Muscle of leg (tissue), 11 donors: ENCODE data around the gene PLAC8. TPM values are rescaled to one million over a fixed set of nuclear protein-coding genes. Genes with fewer than 3 reads are reported as not detected.
"Not testable (repeated sequence)": the region's sequence is repeated elsewhere in the genome, so short reads cannot be mapped to it uniquely, and the experiment has no call there.

Source experiments
- DNase-seq: peaks from one replicate; pipeline ENCODE4 v3.0.0; 2013
- H3K27ac ChIP-seq: one replicate; pipeline ENCODE4 v1.5.1; 2013; ENCODE audit warnings: mild to moderate bottlenecking, low read length, control low read depth
- H3K27me3 ChIP-seq: one replicate; pipeline ENCODE4 v1.6.1; 2013; ENCODE audit warnings: low read length; ENCODE audit not compliant: control insufficient read depth, insufficient read depth
- H3K36me3 ChIP-seq: one replicate; pipeline ENCODE4 v1.6.1; 2013; ENCODE audit warnings: low read length; ENCODE audit not compliant: control insufficient read depth, insufficient read depth
- H3K4me1 ChIP-seq: one replicate; pipeline ENCODE4 v1.6.1; 2013; ENCODE audit warnings: low read length; ENCODE audit not compliant: control insufficient read depth, insufficient read depth
- H3K4me3 ChIP-seq: one replicate; pipeline ENCODE4 v1.5.1; 2013; ENCODE audit warnings: low read length, control low read depth
- H3K9me3 ChIP-seq: replicated peaks from 2 replicates; pipeline ENCODE4 v1.6.1; 2013; ENCODE audit warnings: low read depth, low read length; ENCODE audit not compliant: control insufficient read depth
- WGBS: methylation state at CpG from one replicate; pipeline ENCODE4 v1.1.5; 2013; ENCODE audit warnings: missing lambda C conversion rate; ENCODE audit not compliant: insufficient coverage; 5-methylcytosine and 5-hydroxymethylcytosine counted together
- polyA plus RNA-seq, 8 donors: library from polyadenylated mRNA; unstranded; fragments of 120-200 nt; gene quantifications; one replicate each; pipeline versions ENCODE4 v1.2.1 to v1.2.3, GENCODE V29; 2013; ENCODE audit warnings: inconsistent platforms in 1 of 8, low replicate concordance in 1 of 8; ENCODE audit not compliant: insufficient read length in 8 of 8, insufficient read depth in 1 of 8
- total RNA-seq: library from RNA; stranded (reverse); fragments of 120-200 nt; gene quantifications from one replicate; pipeline ENCODE4 v1.2.4, GENCODE V29; 2013

Gene PLAC8
- total and polyA plus RNA-seq, 9 donors, result 0.84 to 8.1 (median 1.8) TPM

DNA sequence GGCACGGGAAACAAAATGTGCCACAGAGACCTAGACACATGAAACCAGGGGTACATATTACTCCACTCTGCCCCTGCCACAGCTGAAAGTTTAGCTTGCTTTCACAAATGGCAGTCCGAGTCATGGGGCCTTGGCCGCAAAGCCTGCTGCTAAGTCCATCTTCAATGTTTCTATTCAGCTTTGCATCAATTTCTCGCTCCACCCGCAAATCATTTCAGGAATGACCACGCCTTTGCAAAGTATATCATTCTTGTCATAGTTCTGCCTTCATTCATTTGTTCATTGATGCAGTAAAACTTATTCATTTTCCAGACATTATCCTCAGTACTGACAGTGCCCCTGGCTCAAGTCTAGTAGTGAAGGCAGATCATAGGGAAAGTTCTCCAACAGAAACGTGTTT, 9.5 kb downstream of the PLAC8 start:
- Histone ChIP-seq H3K9me3 (no peaks in the 10 kb centered on the region), H3K36me3 (no peaks in the 10 kb centered on the region), H3K4me1 (peaks cover 3% of the 10 kb centered on the region), H3K27ac (no peak overlapping the region), H3K27me3 (peaks cover 8% of the 10 kb centered on the region), H3K4me3 (no peak overlapping the region)
- DNase-seq, result no peak
- WGBS, result 86% methylated on average over 7 of the region's 7 CpGs

DNA sequence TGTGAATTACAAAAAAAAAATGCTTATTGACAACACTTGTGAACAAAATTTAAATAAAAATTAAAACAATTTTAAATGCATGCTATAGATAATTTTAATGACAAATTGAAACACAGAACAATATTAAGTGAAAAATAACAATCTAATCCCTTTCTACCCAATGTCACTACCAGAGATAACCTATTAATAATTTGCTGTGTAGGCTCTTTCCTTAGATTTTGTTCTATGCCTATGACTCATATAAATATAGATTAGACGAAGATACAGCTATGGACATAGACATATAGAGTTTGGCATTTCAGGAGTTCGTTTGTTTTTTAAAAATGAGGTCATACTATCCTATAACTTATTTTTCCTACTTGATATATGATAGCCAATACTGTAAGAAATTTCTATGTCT, 18.1 kb downstream of the PLAC8 start:
- peaks cover 5% of the 10 kb centered on the region for H3K27me3 ChIP-seq
- no CpG with 5 or more reads among the region's 2 CpGs for WGBS
- no peaks in the 10 kb centered on the region for H3K4me1 ChIP-seq
- DNase-seq, result no peak
- H3K27ac ChIP-seq, result no peak overlapping the region
- H3K4me3 ChIP-seq, result no peak overlapping the region
- no peaks in the 10 kb centered on the region for H3K9me3 ChIP-seq
- no peaks in the 10 kb centered on the region for H3K36me3 ChIP-seq

DNA sequence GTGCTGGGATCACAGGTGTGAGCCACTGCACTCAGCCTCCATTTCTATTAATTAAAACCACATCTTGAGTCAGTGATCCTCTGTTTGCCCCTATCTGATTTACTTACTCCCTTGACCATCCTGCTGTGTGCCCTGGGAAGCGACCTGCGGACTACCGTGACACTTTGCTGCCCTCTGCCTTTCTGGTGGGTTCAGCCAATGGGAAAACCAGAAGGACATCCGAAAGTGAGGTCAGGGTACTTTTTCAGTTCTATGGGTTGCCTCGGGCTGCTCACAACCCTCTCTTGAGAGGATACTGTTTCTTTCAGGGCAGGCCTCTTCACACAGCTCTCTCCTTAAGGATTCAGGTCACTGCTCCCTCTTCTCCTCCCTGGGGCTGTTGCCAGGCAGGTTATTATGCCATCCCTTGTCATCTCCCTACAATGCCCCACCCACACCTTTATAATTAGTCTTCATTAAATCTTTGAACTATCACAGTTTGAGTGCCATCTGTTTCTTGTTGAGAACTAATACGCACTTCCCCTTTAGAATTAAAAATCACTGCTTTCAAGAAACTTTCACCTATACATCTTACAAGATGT, 21.4 kb downstream of the PLAC8 start:
- WGBS, result 27% methylated on average over 5 of the region's 6 CpGs
- DNase-seq, result no peak
- H3K36me3 ChIP-seq, result no peaks in the 10 kb centered on the region
- H3K4me3 ChIP-seq, result no peak overlapping the region
- no peaks in the 10 kb centered on the region for H3K4me1 ChIP-seq
- no peaks in the 10 kb centered on the region for H3K9me3 ChIP-seq
- peaks cover 5% of the 10 kb centered on the region for H3K27me3 ChIP-seq
- H3K27ac ChIP-seq, result no peak overlapping the region

DNA sequence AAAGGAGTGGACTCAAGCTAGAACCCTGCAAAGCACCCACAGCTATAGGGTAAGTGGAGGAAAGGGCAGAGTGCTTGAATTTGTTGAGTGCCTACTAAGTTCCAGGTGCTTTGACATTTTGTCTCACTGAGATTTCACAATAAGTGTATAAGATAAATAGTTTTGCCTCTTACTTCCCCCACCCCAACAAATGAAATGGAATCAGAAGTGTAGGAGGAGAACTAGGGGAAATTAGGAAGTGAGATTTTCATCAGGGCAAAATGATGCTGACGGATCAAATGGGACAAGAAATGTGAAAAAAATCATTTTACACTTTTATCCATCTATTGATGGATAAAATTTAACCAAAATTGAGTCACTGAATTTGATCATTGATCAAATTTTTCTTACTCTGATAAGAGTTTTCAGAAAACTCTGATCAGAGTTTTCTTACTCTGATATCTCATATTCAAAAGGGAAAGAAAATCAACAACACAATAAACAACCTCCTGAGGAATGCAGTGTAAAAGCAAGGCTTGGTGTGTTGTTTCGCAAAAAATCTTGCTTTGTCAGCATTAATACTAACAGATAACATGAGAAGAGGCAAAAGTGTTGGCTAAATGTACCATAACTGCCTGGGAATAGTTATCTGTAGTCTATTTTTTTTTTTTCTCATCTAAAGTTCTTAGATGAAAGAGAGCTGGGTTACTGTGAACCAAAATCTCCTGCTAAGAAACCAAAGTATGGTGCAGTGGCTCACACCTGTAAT, 24.9 kb downstream of the PLAC8 start:
- no peaks in the 10 kb centered on the region for H3K4me1 ChIP-seq
- peaks cover 5% of the 10 kb centered on the region for H3K27me3 ChIP-seq
- no peaks in the 10 kb centered on the region for H3K9me3 ChIP-seq
- no peak overlapping the region for H3K27ac ChIP-seq
- no CpG with 5 or more reads among the region's 2 CpGs for WGBS
- DNase-seq, result no peak
- no peak overlapping the region for H3K4me3 ChIP-seq
- H3K36me3 ChIP-seq, result no peaks in the 10 kb centered on the region

DNA sequence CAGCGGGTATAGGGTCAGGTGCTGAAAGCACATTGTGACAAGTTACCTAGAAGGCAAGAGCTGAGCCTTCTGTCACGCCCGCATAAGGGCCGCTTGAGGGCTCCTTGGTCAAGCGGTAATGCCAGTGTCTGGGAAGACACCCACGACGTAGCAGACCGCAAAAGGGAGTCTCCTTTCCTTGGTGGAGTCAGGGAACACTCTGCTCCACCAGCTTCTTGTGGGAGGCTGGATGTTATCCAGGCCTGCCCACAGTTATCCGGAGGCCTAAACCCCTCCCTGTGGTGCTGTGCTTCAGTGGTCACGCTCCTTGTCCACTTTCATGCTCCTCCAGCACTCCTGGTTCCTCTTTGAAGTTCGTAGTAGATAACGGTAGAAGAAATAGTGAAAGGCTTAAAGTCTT, 29.6 kb downstream of the PLAC8 start:
- 86% methylated on average over 7 of the region's 12 CpGs for WGBS
- not testable (repeated sequence) for DNase-seq, H3K36me3 ChIP-seq

DNA sequence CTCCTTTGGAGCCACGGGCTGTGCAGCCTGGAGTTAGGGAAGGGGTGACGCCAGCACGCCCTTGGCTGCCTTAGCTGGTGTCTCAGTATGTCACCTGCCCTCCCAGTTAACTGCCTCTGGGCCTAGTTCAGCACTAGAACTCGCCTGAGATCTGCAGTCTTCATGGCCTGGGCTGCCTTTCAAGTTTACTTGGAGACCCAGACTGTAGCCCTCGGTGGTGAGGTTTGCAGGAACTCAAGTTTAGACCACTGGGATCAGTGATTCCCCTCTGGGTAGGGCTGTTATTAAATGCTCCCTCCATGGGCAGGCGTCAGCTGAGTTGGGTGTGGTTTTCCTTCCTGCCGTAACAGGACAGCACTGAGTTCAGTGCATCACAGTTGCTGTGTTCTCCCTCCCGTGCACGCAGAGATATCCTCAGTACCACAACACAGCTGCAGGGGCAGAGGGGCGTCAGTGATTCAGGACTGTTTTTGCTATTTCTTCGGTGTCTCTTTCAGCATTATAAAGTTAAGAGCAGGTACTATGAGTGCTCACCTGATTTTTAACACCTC, 30.5 kb downstream of the PLAC8 start:
- 57% methylated on average over 6 of the region's 11 CpGs for WGBS
- no peak overlapping the region for H3K27ac ChIP-seq
- no peaks in the 10 kb centered on the region for H3K27me3 ChIP-seq
- H3K4me3 ChIP-seq, result no peak overlapping the region
- no peaks in the 10 kb centered on the region for H3K4me1 ChIP-seq
- H3K36me3 ChIP-seq, result no peaks in the 10 kb centered on the region
- no peaks in the 10 kb centered on the region for H3K9me3 ChIP-seq
- peak; percentile 9 for DNase-seq

More for the DNA sequence above, 29.6 kb downstream of the PLAC8 start:
- H3K27me3 ChIP-seq, H3K4me3 ChIP-seq, H3K27ac ChIP-seq, H3K4me1 ChIP-seq, H3K9me3 ChIP-seq: not testable (repeated sequence)

DNA sequence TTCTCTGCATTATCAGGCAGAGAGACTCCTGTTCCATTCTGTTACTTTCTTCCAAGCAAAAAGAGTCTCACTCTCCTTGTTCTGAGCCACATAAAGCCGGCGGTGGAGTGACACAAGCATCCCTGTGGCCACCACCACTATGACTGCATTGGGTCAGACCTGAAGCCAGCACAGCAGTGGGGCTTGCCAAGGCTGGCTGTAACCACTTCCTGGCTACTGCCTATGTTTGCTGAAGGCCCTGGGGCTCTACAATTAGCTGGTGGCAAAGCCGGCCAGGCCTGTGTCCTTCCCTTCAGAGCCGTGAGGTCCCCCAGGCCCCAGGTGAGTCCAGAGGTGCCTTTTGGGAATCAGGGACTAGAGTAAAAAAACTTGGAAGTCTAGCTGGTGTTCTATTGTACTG, 31.8 kb downstream of the PLAC8 start:
- no peaks in the 10 kb centered on the region for H3K27me3 ChIP-seq
- WGBS, result 97% methylated on average over 4 of the region's 4 CpGs

DNA sequence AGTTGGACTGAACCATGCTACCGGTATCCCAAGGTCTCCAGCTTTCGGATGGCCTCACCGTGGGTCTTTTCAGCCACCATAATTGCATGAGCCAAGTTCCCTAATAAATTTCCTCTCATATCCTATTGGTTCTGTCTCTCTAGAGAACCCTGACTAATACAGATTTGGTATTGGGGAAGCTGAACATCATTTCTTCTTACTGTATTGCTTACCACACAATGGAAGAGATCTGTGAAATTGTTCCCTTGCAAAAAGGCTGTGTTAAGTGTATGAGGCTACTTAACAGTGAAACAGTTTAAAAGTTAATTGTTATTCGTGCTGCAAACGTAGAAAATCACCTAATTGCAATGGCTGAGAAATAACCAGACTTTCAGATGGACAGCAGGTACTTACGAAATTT, 34.0 kb downstream of the PLAC8 start:
- 93% methylated on average over 3 of the region's 6 CpGs for WGBS
- H3K9me3 ChIP-seq, result no peaks in the 10 kb centered on the region
- no peak overlapping the region for H3K4me3 ChIP-seq
- peaks cover 5% of the 10 kb centered on the region for H3K36me3 ChIP-seq
- H3K27me3 ChIP-seq, result no peaks in the 10 kb centered on the region
- no peak overlapping the region for H3K27ac ChIP-seq
- no peaks in the 10 kb centered on the region for H3K4me1 ChIP-seq
- DNase-seq, result no peak

More for the DNA sequence above, 31.8 kb downstream of the PLAC8 start:
- Histone ChIP-seq H3K4me1 (no peaks in the 10 kb centered on the region), H3K36me3 (no peaks in the 10 kb centered on the region), H3K9me3 (no peaks in the 10 kb centered on the region), H3K4me3 (no peak overlapping the region), H3K27ac (no peak overlapping the region)
- no peak for DNase-seq

DNA sequence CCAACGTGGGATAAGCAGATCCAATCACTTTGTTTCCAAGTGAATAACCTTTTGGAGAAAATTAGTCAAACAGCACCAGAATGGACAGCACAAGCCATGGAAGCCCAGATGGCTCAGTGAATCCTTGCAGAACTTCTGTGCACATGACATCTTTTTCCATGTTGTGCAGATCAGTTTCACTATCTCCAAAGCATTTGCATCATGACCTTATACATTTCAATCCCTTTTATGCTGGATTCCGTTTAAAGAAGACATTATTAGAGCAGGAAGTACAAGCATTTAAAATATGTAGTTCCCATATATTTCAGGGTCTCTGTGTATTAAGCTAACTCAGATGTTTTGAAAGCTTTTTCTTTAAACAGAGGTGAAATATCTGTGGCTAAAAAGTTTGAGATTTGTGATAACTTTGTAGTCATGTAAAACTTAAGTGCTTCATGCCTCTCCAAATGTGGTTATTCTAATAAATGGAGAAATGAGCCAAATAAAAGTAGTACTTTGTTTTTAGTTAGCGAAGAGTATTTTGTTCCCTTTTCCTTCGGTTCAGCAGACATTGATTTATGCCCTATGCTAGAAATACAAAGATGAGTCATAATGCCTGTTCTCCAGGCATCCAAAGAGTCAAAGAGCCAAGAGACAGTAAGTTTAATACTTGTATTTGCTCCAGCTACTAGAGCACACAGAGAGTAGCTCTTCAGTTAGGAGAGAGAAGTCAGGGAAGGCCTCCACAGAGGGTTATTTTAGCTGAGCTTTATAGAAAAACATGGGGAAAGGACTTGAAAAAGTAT, 39.0 kb downstream of the PLAC8 start:
- no peaks in the 10 kb centered on the region for H3K4me1 ChIP-seq
- peak; percentile 60 for DNase-seq
- no peaks in the 10 kb centered on the region for H3K9me3 ChIP-seq
- peaks cover 15% of the 10 kb centered on the region for H3K36me3 ChIP-seq
- H3K4me3 ChIP-seq, result no peak overlapping the region
- WGBS, result 80% methylated on average over 1 of the region's 4 CpGs
- no peak overlapping the region for H3K27ac ChIP-seq
- H3K27me3 ChIP-seq, result no peaks in the 10 kb centered on the region

DNA sequence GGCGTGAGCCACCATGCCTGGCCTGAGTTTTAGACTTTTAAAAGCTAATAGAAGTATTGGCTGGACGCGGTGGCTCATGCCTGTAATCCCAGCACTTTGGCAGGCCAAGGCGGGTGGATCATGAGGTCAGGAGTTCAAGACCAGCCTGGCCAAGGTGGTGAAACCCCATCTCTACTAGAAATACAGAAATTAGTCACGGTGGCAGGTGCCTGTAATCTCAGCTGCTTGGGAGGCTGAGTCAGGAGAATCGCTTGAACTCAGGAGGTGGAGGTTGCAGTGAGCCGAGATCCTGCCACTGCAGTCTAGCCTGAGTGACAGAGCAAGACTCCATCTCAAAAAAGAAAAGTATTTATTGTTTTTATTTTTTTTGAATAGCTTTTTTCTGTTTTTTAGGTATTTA, 39.7 kb downstream of the PLAC8 start:
- 100% methylated on average over 3 of the region's 7 CpGs for WGBS
- H3K4me1 ChIP-seq, H3K27ac ChIP-seq, H3K4me3 ChIP-seq, DNase-seq, H3K27me3 ChIP-seq, H3K9me3 ChIP-seq: not testable (repeated sequence)
- peaks cover 18% of the 10 kb centered on the region for H3K36me3 ChIP-seq
